Putamen (tissue), 1 donor: Measurements from ENCODE around the gene TRIP13.
"Not testable (repeated sequence)": the region's sequence is repeated elsewhere in the genome, so short reads cannot be mapped to it uniquely, and the experiment has no call there.

Experiments
- DNase-seq: peaks from one replicate; pipeline ENCODE4 v3.0.0-alpha.2; 2016; ENCODE audit warnings: low spot score

TRIP13 gene

DNA sequence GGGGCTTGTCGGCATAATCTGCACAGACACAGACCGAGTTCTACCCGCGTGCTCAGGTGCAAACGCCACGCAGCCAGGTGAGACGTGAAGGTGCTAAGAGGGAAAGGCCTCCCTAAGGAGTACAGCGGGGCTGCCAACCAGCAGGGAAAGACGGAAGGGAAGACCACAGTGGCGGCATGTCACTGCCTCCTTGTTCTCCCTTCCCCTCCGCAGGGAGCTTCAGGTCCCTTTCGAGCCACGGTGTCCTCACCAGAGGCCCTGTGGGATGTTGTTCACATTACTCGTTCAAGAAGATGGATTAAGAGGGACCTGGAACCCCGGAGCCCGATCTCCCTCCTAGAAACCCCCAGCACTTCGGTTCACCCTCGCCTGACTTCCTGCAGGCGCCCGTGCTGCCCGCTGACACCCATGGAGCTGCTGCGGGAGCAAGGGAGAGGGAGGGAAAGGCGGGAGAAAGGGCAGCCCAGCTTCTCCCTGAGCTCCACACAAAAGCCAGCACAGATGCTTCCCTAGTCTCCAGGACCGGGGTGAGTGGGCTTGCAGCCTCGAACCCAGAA is 769 bp upstream of the TRIP13 start:
- DNase-seq, result peak; percentile 13

DNA sequence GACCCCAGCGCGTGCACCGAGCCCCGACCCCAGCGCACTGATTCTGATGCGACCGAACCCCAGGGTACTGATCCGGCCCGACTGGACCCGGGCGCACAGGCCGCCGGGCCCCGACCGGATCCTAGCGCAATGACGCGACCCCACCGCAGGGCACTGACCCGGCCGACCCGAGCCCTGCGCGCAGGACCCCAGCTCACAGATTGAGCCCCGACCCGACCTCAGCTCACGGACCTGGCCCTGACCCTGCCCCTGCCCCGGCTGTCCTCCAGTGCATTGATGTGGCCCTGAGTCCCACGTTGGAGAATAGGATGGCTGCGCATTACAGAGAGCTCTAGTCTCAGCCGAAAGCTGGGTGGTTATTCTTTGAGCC is 438 bp downstream of the TRIP13 start:
- no peak for DNase-seq

DNA sequence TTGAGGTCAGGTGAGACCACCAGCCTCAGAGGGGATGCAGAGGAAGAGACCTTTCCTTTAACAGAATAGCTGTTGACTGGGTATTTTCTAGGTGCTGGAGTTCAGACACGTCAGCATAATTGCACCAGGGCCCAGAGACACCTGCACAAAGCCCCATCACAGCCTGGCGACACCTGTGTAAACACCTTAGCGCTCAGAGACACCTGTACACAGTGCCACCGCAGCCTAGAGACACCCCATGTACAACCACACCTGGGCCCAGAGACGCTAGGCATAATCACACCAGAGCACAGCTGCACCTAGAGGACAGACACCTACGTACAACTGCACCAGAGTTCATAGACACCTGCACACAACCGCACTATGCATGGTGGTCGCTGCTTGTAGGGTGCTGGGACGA is 1.0 kb downstream of the TRIP13 start:
- DNase-seq, result no peak

DNA sequence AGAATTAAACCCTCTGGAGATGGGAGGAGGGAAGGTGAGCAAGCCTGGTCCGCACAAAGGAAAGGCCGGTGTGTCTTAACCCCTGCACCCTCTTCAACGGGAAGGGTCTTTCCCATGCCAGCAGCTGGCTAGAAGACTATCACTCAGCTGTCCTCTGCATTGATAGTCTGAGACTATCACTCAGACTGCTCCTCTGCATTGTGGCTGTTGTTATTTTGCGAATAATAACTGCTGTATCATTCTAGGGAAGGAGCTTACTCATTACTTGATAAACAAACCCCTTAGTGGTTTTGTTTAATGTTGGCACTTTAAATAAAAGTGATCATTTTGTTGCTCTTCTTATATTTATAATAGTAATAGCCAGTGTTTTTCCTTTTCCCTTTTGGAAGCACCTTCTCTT is 8.1 kb downstream of the TRIP13 start:
- DNase-seq, result no peak

DNA sequence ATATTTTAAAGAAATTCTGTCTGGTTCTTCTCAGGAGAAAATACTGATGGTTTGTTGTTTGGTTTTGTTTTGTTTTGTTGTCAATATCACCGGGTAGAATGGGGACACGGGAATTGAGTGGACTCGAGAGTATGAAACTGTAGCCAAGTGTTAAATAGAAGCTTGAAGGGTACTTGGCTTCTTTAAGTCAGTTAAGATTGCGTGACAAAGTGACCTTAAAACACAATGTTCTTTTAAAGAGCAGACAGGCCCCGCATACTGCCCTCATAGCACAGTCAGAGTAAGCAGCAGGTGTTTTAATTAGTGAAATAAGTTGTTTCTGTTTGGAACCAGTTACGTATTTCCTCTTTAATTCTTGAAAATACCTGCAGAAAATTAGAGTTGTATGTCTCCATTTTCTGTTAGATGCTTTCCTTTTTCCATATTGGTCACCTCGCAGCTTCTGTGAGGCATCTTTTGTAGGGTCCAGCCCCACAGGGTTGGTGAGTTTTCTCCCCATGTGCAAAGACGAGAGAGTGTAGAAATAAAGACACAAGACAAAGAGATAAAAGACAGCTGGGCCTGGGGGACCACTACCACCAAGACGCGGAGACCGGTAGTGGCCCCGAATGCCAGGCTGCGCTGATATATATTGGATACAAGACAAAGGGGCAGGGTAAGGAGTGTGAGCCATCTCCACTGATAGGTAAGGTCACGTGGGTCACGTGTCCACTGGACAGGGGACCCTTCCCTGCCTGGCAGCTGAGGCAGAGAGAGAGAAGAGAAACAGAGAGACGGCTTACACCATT is 9.6 kb downstream of the TRIP13 start:
- DNase-seq, result no peak

DNA sequence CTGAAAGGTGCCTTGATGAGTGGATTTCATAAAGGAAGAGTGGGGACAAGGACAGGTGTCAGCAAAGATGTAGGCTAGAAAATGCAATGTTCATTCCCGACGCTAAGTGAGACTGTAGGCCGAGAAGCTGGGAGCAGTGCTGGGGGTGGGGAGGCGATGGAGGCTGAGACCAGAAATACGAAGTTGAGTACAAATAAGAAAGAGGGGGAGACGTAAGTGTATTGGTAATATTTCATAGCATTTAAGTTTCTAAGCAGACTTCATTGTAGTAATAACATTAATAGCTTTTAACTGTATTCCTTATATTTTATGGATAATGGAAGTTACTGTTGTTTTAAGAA is 11.0 kb downstream of the TRIP13 start:
- no peak for DNase-seq

DNA sequence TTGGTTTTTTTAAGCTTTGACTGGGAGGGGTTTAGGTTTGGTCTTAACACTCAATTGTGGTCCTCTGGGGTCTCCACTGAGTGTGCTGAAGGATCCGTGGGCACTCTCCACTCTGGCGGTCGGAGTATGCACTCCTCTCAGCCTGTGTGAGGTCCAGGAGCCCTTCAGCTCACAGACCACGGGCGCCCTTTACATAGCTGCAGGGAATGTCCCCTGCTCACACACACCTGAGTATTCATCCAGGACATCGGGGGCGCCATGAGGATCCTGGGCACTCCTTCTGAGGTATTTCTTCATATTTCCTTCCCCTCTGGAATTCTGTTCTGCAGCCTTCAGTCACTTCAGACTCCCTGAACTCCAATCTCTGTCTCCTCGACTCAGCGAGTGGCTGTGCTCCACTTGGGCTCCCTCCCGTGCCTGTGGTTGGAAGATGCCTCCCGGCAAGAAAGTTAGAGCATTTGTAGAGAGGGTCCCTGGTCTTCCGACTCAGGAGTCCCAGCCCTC is 12.5 kb downstream of the TRIP13 start:
- DNase-seq, result no peak

DNA sequence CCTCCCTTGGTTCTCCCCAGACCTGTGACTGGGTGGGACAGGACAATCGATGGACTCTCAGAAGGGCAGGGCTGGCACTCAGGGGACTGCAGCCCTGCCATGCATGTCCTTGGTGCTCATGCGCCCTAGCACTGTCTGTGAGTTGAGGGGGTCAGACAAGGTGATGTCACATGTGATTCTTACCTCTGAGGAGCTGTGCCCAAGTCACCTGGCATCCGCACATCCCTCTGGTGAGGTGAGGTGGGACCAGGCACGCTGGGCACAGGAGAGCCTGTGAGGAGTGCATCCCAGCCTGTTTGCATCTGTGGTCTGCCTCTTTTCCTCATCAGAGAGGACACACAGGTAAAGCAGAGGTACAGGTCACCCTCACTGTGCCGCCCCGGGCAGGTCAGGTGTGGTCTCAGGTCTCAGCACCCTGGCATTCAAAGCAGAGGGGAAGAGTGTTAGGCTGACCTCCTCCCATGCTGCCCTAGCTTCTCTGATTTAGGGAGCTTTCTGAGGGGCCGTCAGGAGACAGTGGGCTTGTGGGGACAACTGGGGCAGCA is 14.8 kb downstream of the TRIP13 start:
- no peak for DNase-seq

DNA sequence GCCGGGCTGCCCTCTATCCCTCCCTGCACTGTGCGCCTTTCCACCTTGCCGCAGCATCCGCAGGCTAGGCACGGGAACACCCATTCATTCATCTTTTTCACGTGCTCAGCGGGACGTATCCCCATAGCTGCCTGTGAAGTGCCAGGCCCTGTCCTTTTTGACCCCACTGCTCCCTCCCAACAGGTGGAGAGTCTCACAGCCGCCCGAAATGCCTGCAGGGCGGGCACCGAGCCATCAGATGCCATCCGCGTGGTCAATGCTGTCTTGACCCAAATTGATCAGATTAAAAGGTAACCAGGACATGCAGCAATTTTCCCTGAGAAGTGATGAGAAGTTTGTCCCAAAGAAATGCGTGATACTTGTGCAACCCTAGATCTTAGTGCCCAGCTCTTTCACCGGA is 15.5 kb downstream of the TRIP13 start:
- no peak for DNase-seq

DNA sequence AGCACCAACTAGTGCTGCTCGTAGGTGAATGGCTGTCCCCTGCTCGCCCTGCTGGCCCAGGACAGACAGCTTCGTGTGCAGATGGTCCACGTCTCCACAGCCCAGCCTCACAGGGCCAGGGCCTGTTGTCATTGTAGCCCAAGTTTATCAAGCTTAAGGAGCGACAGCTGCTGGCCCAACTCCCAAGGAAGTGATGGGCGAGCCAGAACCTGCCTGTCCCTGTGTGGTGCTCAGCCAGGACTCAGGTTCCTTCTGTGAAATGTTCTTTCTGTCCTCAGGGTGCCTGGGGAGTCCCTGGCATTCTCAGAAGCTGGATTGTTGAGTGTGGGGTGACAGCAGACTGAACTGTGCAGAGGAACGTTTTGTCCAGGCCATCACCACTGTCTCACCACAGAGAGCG is 16.4 kb downstream of the TRIP13 start:
- DNase-seq, result no peak

DNA sequence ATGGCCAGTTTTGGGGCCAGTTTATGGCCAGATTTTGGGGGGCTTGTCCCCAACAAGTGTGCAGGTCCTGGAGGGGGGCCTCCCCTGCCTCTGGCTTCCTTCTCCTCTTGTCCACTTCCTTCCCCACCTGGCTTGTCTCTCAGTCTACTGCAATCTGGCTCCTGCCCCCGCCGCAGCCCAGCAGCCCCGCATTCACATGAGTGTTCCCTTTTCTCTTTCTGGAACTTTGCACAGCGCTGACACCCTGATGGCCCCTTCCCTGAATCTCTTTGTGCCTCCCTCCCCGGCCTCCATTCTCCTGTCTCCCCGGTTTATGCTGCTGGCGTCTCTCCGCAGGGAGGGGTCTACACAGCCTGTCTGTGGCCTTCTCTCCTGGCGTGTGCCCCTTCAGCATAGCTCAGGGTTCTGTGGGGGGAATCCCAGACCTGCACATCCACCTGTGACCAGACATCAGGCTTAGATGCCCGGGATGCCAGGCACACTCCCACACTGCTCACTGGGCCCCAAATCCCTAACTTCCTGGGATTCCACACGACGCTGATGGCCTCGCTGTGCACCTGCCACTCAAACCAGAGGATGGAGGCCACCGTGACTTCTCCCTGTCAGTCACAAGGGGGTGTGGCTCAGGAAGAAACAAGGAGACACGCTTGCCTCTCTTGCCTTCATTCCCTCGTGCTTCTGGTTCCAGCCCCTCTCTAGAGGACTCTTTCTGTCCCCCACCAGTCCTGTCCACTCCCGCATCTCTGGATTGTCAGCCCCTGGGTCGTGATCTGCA is 17.5 kb downstream of the TRIP13 start:
- DNase-seq, result no peak

DNA sequence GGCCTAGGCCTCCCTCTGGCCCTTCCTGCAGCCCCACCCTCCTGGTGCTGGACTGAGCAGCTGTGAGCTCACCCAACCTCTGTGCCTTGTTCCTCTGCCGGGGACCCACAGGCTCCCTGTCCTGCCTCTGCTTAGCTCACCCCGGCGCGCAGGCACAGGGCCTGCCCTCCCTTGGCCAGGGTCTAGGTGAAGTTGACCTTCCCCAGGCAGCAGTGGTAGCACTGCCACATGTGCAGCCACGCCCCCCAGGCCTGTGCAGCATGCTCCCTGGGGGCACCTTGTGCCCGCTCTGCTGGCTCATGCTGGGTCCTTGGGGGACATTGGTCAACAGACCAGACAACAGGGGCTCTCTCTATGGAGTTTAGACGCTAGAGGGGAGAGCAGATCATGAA is 18.1 kb downstream of the TRIP13 start:
- no peak for DNase-seq

DNA sequence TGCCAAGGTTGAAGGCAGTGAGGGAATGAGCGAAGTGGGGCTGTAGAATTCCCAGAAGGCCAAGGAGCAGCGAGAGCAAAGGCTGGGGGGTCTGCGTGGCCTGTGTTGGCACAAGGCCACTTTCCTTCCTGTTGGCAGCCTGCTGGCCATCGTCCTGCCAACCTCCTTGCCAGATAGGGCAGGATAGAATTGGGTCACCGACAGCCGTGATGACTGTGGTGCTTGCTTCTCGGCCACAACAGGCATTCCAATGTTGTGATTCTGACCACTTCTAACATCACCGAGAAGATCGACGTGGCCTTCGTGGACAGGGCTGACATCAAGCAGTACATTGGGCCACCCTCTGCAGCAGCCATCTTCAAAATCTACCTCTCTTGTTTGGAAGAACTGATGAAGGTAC is 18.9 kb downstream of the TRIP13 start:
- DNase-seq, result no peak

DNA sequence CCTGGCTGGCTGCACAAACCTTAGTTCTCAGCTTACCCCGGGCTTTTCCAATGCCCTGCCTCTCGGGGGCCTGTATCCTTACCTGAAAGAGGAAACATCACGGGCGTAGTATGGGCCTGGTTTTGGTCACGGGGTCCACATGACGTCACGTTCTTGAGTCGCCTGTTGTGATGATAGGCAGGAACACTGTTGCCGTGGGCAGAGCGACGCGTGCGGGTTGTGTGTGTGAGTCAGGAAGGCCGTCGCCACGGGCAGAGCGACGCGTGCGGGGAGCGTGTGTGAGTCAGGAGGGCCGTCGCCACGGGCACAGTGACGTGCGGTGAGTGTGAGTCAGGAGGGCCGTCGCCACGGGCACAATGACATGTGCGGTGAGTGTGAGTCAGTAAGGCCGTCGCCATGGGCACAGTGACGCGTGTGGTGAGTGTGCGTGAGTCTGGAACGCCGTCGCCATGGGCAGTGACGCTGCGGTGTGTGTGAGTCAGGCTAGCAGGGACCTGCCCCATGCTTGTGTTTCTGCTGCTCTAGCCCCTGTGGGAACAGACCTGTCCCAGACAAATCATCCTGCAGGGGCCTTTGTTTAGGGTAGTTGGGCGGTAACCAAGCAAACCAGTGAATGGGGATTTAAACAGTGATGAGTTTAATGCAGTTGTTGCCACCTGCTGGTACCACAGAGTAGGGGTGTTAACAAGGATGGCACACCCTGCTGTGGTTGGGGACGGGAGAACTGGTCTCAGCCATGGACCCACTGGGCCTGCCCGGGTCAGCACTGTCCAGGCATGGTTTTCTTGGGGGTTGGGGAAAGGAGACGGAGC is 19.8 kb downstream of the TRIP13 start:
- no peak for DNase-seq

DNA sequence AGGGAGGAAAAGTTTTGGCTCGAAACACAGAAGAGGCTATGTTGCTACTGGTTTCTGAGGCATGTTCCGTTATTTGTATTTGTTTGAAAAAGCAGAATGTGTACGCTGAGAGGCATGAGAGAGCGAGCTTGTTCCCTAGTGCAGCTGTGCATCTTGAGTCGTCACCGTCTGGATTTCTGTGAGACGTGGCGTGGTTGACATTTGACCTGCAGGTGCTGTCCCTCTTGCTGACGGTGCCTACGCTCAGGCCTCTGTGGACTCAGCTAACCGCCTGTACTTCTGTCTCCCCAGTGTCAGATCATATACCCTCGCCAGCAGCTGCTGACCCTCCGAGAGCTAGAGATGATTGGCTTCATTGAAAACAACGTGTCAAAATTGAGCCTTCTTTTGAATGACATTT is 21.5 kb downstream of the TRIP13 start:
- DNase-seq, result no peak

DNA sequence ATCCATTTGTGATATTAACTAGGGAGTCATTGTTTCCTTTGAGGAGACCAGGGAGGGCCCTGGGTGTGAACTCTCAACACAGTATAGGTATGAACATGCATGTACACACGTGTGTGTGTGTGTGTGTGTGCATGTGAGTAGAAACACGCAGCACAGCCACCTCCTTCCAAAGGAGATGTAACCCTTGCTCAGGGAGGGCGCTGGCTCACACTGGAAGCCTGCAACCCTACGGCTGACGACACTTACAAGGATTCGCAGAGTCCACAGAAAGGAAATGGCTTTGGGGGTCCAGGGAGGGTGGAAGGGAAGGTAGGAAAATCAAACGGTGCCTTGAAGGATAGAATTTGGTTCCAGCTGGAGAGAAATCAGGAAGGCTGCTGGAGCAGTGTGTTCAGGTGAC is 21.9 kb downstream of the TRIP13 start:
- DNase-seq, result no peak

DNA sequence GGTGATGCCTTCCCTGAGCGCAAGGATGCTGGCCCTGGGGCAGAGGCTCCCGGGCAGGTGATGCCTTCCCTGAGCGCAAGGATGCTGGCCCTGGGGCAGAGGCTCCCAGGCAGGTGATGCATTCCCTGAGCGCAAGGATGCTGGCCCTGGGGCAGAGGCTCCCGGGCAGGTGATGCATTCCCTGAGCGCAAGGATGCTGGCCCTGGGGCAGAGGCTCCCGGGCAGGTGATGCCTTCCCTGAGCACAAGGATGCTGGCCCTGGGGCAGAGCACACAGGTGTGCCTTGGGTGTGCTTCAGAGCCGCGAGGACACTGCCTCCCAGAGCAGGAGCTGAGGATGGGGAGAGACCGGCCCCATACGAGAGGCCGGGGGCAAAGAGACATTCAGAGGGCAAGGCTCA is 22.7 kb downstream of the TRIP13 start:
- DNase-seq, result not testable (repeated sequence)

DNA sequence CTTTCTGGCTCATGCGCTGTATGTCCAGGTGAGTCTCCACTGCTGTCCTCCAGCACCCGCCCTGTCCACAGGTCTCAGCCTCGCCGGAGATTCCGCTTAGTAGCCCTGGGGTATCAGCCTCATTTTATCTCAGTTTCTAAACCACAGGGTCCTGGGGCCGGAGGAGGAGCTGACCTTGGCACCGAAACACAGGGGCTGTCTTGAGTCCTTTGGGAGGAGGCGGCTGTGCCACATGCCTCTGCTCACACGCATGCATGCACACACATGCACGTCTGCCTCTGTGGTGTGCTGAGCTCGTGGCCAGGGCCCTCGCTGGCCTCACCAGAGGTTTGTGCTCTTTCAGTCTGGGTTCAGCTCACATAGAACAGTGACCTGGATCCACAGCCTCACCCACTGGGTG is 23.3 kb downstream of the TRIP13 start:
- no peak for DNase-seq

DNA sequence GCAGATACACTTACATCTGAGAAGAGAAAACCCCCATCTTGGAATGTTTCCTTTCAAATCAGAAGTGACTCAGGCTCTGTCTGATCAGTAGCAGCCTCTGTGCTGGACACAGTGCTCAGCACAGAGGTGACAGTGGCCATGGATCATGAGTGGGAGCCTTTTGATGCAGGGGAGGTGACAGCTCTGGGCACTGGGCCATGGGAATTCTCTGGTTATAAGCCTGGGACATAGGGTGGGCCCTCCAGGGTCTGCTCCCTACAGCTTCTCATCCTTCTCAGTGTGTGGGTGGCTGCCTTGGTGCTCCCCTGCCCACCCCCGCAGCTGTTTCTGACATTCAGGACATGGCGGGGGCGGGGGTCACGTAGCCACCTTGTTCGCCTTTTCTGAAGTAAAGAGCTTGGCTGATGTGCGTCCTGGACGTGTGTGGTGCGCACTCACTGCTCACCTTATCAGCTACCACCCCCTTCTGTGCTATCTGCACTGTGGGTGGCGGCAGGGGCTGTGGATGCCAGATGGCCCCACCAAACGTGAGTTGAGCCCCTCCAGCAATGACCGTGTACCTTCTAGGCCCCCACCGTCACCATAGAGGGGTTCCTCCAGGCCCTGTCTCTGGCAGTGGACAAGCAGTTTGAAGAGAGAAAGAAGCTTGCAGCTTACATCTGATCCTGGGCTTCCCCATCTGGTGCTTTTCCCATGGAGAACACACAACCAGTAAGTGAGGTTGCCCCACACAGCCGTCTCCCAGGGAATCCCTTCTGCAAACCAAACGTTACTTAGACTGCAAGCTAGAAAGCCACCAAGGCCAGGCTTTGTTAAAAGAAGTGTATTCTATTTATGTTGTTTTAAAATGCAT is 24.0 kb downstream of the TRIP13 start:
- no peak for DNase-seq

DNA sequence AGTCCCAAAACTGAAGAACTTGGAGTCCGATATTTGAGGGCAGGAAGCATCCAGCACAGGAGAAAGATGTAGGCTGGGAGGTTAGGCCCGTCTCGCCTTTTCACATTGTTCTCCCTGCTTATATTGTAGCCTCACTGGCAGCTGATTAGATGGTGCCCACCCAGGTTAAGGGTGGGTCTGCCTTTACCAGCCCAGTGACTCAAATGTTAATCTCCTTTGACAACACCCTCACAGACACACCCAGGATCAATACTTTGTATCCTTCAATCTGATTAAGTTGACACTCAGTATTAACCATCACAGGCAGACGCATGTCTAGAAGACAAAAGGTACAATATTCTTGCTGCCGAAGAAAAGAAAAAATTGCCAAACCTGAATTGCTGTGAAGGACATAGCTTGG is 26.0 kb downstream of the TRIP13 start:
- DNase-seq, result not testable (repeated sequence)

DNA sequence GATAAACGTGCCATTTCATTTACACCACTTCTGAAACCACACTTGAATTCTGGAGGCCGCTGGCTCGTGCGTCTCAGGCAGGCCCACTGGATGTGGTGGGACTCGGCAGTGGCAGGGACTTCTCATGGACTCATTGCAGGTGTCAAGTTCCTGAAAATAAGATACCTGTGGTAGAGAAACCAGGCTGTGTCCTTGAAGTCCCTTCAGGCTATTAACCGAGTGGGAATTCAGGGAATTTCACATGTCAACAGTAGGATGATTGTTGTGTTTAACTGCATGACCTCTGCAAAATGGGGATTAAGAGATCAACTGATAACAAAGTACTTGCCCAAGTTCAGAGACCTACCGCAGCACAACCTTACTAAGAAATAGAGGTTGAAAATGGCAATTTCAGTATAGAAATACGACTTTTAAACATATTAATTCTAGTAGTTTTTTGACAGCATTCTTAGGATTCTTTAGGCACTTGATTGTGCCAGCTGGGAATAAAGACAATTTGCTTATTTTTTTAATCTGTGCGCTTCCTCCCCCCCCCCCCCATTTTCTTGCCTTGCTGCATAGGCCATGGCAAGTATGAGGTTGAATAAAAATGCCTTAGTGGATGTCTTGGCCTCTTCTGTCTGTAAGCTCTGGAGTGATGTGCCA is 26.8 kb downstream of the TRIP13 start:
- no peak for DNase-seq
